ENCODE data around the gene ATP6V1G3. TPM values are rescaled to one million over a fixed set of nuclear protein-coding genes. Genes with fewer than 3 reads are reported as not detected.

Gene ATP6V1G3
- total and polyA plus RNA-seq, 2 donors (not counting 1 experiment from before 2014, with no cell fraction given), result not detected

DNA sequence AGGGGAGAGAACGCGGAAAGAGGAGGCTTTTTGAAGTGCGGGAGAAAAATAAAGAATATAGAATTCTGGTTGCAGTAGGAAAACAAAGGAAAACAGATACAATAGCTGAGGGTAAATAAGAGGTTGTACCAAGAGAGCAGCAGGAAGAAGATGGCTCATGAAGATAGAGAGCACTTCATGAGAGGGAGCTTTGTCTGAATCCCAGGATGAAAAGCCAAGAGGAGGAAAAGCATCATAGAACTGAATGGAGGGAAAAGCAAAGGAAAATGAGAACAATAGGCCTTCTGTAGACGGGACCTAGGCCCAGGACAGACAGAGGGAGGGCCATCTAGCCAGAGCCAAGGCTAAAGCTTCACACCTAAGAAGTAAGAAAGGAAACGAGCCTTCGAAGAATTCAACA is 49.5 kb downstream of the ATP6V1G3 start:
- Histone ChIP-seq H3K79me2 (ENCODE audit: control insufficient read depth, insufficient read depth, low read length) (no peaks in the 10 kb centered on the region), H3K9me3 (ENCODE audit: control insufficient read depth, insufficient read depth, low read depth, low read length) (no peaks in the 10 kb centered on the region), H3K27ac (ENCODE audit: insufficient read depth, low read length) (no peak overlapping the region), H3K4me2 (ENCODE audit: extremely low read depth, insufficient read depth, low read length) (no peak overlapping the region), H4K20me1 (ENCODE audit: control insufficient read depth, extremely low read depth, insufficient read depth, low read length) (no peaks in the 10 kb centered on the region), H2AFZ (ENCODE audit: low read length) (no peak overlapping the region), H3K4me1 (ENCODE audit: control insufficient read depth, extremely low read depth, insufficient read depth, low read length) (peaks cover 8% of the 10 kb centered on the region), H3K9ac (ENCODE audit: insufficient read depth, low read length) (no peak overlapping the region), H3K36me3 (ENCODE audit: control insufficient read depth, insufficient read depth, low read length) (no peaks in the 10 kb centered on the region), H3K4me3 (replicated peaks in 1 of 4; ENCODE audit: control extremely low read depth in 1 of 4, insufficient read depth in 1 of 4, low read depth in 3 of 4, low read length in 4 of 4) (no peak overlapping the region), H3K27me3 (ENCODE audit: control insufficient read depth, insufficient read depth, low read length) (no peaks in the 10 kb centered on the region)
- TF ChIP-seq, protein P1, sequence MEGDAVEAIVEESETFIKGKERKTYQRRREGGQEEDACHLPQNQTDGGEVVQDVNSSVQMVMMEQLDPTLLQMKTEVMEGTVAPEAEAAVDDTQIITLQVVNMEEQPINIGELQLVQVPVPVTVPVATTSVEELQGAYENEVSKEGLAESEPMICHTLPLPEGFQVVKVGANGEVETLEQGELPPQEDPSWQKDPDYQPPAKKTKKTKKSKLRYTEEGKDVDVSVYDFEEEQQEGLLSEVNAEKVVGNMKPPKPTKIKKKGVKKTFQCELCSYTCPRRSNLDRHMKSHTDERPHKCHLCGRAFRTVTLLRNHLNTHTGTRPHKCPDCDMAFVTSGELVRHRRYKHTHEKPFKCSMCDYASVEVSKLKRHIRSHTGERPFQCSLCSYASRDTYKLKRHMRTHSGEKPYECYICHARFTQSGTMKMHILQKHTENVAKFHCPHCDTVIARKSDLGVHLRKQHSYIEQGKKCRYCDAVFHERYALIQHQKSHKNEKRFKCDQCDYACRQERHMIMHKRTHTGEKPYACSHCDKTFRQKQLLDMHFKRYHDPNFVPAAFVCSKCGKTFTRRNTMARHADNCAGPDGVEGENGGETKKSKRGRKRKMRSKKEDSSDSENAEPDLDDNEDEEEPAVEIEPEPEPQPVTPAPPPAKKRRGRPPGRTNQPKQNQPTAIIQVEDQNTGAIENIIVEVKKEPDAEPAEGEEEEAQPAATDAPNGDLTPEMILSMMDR (conservative IDR thresholded peaks at IDR 0.05 in 1 of 2, IDR thresholded peaks at IDR 0.05 in 1 of 2; ENCODE audit: low read depth in 1 of 2, low read length in 2 of 2), result no peak
- TF ChIP-seq EZH2 (IDR thresholded peaks at IDR 0.05; ENCODE audit: low read length, missing control alignments), result no peak
- DNase-seq (ENCODE audit: low read depth in 2 of 2), result no peak

DNA sequence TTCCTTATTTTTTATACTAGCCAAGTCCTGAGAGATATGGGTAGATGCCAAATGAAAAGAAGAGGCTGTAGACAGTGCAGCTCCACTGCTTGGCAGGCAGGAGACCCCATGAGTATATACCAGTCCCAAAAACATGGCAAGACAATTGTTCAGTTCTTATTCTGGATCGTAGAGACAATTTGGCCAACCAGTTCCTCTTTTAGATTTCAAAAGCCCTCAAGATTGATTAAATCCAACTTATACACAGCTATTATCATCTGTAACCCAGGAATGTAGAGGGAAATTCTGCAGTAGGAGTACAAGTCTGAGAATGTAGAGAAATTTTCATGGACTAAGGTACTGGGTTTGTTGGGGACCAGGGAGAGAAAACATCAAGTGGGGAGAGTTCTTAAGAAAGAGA is 50.3 kb downstream of the ATP6V1G3 start:
- H3K9ac ChIP-seq (ENCODE audit: insufficient read depth, low read length), result no peak overlapping the region
- H3K4me3 ChIP-seq (replicated peaks in 1 of 4; ENCODE audit: control extremely low read depth in 1 of 4, insufficient read depth in 1 of 4, low read depth in 3 of 4, low read length in 4 of 4), result no peak overlapping the region
- no peaks in the 10 kb centered on the region for H3K79me2 ChIP-seq (ENCODE audit: control insufficient read depth, insufficient read depth, low read length)
- no peak for DNase-seq (ENCODE audit: low read depth in 2 of 2)
- no peak overlapping the region for H3K4me2 ChIP-seq (ENCODE audit: extremely low read depth, insufficient read depth, low read length)
- no peak overlapping the region for H3K27ac ChIP-seq (ENCODE audit: insufficient read depth, low read length)
- H2AFZ ChIP-seq (ENCODE audit: low read length), result no peak overlapping the region
- no peaks in the 10 kb centered on the region for H3K36me3 ChIP-seq (ENCODE audit: control insufficient read depth, insufficient read depth, low read length)
- peaks cover 6% of the 10 kb centered on the region for H3K4me1 ChIP-seq (ENCODE audit: control insufficient read depth, extremely low read depth, insufficient read depth, low read length)
- H3K9me3 ChIP-seq (ENCODE audit: control insufficient read depth, insufficient read depth, low read depth, low read length), result no peaks in the 10 kb centered on the region
- no peaks in the 10 kb centered on the region for H4K20me1 ChIP-seq (ENCODE audit: control insufficient read depth, extremely low read depth, insufficient read depth, low read length)
- no peak for TF ChIP-seq EZH2 (IDR thresholded peaks at IDR 0.05; ENCODE audit: low read length, missing control alignments)
- TF ChIP-seq, protein P1 (conservative IDR thresholded peaks at IDR 0.05 in 1 of 2, IDR thresholded peaks at IDR 0.05 in 1 of 2; ENCODE audit: low read depth in 1 of 2, low read length in 2 of 2), result no peak
- no peaks in the 10 kb centered on the region for H3K27me3 ChIP-seq (ENCODE audit: control insufficient read depth, insufficient read depth, low read length)

DNA sequence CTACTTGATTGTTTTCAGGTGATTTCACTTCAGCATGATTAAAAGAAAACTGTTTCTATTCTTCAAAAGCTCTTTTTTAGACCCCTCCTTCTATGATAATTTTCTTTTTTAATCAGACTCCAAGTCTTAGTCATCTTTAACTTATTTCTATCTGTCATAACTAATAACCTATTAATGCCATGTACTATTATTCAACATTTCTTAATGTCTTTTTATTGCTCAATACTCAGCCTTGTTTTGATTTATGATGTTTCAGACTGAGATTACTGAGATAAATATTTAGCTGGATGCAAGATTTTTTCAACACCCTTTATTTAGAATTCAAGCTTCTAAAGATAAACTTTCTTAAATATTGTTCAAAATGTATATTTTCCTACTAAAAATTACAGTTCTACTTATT is 53.6 kb downstream of the ATP6V1G3 start:
- DNase-seq (ENCODE audit: low read depth in 2 of 2), result peak in 1 of 2 donors; percentile 47
- no peak for TF ChIP-seq EZH2 (IDR thresholded peaks at IDR 0.05; ENCODE audit: low read length, missing control alignments)
- TF ChIP-seq, protein P1 (conservative IDR thresholded peaks at IDR 0.05 in 1 of 2, IDR thresholded peaks at IDR 0.05 in 1 of 2; ENCODE audit: low read depth in 1 of 2, low read length in 2 of 2), result no peak
- no peak overlapping the region for H3K4me2 ChIP-seq (ENCODE audit: extremely low read depth, insufficient read depth, low read length)
- no peaks in the 10 kb centered on the region for H3K27me3 ChIP-seq (ENCODE audit: control insufficient read depth, insufficient read depth, low read length)
- no peaks in the 10 kb centered on the region for H3K4me1 ChIP-seq (ENCODE audit: control insufficient read depth, extremely low read depth, insufficient read depth, low read length)
- no peaks in the 10 kb centered on the region for H3K36me3 ChIP-seq (ENCODE audit: control insufficient read depth, insufficient read depth, low read length)
- H3K79me2 ChIP-seq (ENCODE audit: control insufficient read depth, insufficient read depth, low read length), result no peaks in the 10 kb centered on the region
- no peak overlapping the region for H2AFZ ChIP-seq (ENCODE audit: low read length)
- H3K9ac ChIP-seq (ENCODE audit: insufficient read depth, low read length), result no peak overlapping the region
- H4K20me1 ChIP-seq (ENCODE audit: control insufficient read depth, extremely low read depth, insufficient read depth, low read length), result no peaks in the 10 kb centered on the region
- H3K27ac ChIP-seq (ENCODE audit: insufficient read depth, low read length), result no peak overlapping the region
- H3K9me3 ChIP-seq (ENCODE audit: control insufficient read depth, insufficient read depth, low read depth, low read length), result no peaks in the 10 kb centered on the region
- H3K4me3 ChIP-seq (replicated peaks in 1 of 4; ENCODE audit: control extremely low read depth in 1 of 4, insufficient read depth in 1 of 4, low read depth in 3 of 4, low read length in 4 of 4), result no peak overlapping the region

All from fibroblast of lung (primary cell).